Activated CD4-positive, alpha-beta T cell treated with anti-CD3 and anti-CD28 coated beads, Interleukin-2, amount 50 U/mL, for 16 hours (primary cell): ENCODE results near the gene LGI4.

Experiments
- DNase-seq: peaks from one replicate; pipeline ENCODE4 v3.0.0-alpha.2; 2020

Gene LGI4

DNA sequence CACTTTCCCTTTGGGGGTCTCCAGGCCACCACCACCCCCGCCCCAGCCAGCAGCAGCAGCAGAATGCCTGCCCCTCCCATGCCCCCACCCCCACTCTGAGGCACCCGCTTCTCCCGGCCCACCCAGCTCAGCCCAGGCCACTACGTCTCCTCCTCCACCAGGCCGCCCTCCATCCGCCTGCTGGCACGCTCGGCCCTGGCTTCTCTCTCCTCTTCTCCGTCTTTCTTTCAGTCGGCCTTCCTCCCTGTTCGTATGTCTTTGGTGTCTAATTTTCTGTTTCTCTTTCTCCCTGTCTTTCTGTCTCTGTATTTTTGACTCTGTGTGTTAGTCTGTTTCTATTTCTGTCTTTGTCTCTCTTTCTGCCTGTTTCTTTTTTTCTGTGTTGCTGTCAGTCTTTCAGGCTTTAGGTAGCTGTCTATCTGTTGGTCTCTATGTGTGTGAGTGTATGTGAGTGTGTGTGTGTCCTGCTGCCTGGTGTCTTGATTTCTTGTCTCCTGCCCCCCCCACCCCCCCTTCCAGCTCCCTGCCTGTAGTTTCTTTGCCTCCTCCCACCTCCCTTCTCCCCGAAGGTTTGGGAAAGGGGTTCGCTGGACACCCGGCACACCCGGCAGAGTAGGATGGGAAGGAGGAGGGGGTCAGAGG, at the start of gene LGI4:
LGI4 (minus strand) TSS at position 459 of the 642 bp plus-strand sequence; CDS start at position 80, 379 bp downstream.
- no peak for DNase-seq

DNA sequence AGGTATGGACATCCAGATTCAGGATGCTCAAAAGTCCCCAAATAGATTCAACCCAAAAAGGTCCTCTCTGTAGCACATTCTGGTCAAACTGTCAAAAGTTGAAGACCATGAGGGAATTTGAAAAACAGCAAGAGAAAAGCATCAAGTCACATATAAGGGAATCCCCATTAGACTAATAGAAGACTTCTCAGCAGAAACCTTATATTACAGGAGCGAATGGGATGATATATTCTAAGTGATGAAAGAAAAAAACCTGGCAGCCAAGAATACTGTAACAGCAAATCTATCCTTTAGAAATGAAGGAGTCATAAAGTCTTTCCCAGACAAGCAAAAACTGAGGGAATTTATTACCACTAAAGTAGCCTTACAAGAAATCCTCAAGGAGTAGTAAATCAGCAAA, 49.4 kb upstream of the LGI4 start:
- DNase-seq: no peak

DNA sequence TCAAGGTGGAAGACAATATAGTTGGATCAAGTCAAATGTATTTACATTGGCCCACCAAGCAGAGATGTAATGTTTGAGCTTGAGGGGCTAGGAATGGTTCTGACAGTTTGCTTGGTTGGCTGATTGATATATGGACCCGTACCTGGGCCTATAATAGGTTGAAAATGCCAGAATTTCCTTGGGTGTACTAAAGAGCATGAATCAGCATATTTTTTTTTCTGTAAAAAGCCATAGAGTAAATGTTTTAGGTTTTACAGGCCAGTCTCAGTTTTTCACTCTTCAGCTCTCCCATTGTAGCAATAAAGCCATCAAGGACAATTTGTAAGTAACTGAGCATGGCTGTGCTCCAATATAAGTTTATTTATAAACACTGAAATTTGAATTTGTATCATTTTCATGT, 46.5 kb upstream of the LGI4 start:
- no peak for DNase-seq

DNA sequence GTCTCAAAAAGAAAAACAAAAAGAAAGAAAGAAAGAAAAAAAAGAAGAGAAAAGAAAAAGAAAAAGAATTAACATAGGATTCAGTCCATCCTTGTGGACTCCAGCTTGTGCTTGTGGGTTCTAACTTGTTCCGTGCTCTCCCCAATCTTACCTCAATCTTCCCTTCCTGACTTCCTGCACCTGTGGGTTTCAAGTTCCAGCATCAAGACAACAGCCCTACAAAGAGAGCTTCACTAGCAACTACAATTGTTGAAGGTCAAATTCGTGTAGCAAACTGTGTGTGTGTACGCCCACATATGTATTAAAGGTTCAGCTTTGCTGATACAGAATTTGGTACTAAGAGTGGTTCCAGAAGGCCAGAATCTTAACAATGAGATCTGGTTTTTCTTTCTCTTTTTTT, 45.0 kb upstream of the LGI4 start:
- DNase-seq: no peak

DNA sequence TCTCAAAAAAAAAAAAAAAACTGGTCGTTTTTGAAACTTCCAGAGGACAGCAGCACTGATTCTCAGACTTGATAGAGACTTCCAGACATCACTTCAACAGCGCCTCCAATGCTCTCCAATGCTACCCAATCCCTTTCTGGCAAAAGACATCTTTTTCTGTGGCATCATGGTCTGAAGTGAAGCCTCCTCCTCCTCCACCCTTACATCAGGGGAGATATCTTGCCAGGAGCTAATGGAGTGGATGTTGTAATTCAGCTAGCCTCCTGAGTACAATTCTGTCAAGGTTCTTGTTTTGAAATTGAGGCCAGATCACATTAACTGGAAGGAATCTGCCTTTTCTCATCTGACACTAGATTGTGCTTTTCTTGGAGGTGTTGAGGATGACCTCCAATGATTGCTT, 43.8 kb upstream of the LGI4 start:
- DNase-seq: no peak

DNA sequence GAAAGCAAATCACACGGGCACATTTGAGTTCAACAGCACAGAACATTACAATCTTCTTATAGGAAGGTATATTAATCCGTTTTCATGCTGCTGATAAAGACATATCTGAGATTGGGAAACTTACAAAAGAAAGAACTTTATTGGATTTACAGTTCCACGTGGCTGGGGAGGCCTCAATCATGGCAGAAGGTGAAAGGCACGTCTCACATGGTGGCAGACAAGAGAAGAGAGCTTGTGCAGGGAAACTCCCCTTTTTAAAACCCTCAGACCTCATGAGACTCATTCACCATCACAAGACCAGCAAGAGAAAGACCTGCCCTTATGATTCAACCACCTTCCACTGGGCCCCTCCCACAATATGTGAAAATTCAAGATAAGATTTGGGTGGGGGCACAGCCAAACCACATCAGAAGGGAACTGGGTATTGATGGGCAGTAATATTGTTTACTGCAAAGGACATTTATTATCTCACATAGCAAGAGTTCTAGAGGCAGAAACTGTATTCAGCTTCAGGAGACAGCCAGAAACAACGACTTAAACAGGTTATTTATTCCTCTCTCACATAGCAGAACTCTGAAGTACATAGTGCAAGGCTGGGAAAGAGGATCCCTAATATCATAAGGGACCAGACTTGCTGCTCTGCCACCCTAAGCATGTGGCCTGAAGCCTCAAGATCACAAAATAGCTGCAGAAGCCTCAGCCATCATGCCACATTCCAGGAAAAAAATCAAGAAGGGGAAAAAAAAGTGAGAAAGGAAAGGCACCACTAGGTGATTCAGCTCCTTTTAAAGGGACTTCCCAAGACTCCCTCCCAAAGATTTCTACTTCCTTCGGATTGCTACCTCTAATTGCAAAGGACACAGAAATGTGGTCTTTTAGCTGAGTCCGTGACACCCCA, 42.8 kb upstream of the LGI4 start:
- no peak for DNase-seq

DNA sequence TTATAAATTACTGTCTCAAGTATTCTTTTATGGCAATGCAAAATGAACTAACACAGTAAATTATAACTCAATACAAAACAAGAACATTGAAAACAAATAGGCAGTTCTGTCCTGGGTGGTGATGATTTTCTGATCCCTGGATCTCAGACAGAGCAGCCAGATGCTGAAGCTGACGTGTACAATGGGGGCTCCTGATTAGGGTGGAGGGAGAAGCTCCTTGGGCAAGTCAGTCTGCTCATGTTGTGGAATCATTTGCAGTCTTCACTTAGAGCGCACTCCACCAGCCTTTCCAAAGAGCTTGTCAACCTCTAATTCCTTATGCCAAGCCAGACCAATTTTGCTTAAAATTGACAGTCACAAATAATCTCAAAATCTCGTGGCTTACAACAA, 41.3 kb upstream of the LGI4 start:
- no peak for DNase-seq

DNA sequence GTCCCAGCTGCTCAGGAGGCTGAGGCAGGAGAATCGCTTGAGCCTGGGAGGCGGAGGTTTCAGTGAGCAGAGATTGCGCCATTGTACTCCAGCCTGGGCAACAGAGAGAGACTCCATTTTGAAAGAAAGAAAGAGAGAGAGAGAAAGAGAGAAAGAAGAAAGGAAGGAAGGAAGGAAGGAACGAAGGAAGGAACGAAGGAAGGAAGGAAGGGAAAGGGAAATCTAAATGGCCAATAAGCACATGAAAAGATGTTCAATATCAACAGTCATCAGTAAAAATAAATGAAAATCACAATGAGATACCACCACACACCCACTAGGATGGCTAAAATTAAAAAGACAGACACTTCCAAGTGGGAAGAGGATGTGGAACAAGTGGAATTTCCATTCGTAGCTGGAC, 39.4 kb upstream of the LGI4 start:
- DNase-seq: no peak

DNA sequence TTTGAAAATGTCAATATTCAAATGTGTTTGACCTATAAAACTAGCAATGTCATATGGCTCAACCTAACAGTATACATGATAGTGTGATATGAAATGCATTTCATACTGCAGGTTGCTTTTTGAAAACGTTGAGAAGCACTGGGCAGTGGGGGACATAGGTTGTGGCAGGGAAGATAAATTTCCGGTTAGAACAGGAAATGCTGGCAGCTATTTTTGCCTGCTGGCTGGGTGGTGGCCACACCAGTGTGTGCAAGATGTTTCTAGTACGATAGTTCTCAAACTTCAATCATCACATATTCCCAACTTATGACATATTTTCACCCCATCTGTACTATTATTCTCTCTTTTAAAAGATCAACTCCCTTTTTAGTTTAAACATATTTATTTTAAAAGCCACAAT, 36.9 kb upstream of the LGI4 start:
- DNase-seq: no peak

DNA sequence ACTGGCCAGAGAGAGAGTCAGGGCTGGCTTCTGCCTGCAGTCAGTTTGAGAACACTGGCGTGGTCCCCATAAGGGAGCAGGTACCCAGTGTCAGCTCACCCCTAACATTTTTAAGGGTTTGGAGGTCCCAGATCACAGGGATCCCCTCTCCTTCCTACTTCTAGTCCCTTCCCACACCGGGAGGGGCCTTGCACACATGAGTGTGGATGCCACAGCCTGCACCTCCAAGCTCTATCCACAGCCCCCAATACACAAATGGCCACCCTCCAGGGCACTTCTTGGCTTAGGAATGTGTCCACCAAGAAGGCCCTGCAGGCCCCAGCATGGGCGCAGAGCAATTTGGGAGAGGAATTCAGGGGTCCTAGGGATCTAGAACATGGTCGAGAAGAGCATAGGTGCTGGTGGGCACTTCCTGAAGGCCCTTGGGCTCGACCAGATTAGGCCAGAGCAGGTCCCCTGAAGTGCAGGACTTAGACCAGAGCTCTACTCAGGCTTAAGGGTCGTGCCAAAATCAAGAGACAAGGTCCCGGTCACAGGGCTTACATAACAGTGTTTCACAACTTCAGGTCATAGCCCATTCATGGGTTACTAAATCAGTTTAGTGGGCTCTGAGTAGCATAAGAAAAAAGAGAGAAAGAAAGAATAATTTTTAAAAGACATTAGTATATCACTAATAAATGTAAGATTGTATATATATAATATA, 35.7 kb upstream of the LGI4 start:
- DNase-seq: no peak

DNA sequence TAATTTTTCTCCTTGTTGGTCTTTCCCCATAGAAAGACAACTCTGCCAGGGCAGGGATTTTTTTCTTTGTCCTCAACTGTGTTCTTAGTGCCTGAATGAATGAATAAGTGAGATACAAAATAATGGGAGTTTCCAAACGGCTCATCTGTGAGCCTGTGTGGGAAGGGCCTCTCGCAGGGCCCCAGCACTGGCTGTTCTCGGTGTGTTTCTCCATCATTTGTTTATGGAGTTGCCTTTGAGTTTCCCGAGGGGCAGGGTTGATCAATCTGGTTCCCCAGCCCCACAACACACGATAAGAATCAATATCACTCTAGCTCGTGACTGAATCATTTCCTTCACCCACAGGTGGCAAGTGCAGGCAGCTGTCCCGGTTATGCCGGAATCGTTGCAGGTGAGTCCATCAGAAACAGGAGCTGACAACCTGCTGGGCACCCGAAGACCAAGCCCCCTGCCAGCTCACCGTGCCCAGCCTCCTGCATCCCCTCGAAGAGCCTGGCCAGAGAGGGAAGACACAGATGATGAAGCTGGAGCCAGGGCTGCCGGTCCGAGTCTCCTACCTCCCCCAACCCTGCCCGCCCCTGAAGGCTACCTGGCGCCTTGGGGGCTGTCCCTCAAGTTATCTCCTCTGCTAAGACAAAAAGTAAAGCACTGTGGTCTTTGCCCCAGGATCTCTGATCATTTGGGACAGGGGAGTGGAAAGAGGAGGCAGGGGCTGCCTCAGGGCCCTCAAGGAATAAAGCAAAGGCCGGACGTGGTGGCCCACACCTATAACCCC, 34.5 kb upstream of the LGI4 start:
- DNase-seq: no peak

DNA sequence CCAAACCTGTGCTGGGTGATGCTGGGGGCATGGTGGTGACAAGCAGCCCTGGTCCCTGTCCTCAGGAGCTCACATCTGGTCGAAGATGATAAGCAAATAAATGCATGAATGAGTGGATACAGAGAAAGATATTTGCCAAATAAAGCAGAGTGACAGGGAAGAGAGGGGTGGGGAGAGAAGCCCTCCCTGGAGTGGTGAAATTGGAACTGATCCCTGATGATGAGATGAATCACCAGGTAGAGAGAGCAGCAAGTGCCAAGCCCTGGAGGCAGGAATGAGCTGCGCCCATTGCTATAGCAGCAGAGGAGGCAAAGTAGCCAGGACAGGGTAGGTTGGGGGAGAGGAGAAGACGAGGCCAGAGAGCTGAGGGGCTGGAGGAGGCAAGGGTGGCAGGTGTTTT, 33.3 kb upstream of the LGI4 start:
- no peak for DNase-seq

DNA sequence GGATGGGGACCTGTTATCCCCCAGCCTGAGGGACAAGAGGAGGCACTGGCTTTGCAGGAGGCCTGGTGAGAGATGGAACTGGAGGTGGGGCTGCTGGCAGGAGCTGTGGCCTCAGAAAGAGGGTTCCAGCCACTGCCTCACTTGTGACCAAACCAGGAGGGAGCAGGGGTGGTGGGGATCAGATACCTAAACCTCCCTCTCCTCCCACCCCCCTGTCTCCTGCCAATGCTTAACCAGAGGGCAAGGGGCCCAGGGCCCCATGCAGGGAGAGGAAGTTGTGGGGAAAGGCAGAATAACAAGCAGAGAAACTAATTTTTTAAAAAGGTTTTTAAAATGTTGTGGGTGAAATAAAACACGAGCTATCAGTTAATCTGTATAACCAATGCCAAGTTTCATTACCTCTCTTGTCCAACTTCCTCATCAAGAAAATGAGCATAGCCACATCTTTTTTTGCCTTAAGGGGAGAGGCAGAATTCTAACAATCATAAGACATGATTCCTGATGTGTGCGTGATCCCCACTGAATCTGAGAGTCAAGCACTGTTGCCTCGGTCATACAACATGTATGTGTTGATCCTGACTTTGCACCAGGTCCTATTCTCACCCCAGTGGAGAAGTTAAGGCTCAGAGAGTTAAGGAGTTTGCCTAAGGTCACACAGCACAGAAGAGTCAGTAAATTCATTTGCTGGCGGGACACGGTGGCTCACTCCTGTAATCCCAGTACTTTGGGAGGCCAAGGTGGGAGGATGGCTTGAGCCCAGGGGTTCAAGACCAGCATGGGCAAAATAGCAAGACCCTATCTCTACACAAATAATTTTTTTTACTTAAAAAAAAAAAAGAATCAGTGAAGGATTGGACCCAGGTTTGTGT, 32.6 kb upstream of the LGI4 start:
- no peak for DNase-seq

DNA sequence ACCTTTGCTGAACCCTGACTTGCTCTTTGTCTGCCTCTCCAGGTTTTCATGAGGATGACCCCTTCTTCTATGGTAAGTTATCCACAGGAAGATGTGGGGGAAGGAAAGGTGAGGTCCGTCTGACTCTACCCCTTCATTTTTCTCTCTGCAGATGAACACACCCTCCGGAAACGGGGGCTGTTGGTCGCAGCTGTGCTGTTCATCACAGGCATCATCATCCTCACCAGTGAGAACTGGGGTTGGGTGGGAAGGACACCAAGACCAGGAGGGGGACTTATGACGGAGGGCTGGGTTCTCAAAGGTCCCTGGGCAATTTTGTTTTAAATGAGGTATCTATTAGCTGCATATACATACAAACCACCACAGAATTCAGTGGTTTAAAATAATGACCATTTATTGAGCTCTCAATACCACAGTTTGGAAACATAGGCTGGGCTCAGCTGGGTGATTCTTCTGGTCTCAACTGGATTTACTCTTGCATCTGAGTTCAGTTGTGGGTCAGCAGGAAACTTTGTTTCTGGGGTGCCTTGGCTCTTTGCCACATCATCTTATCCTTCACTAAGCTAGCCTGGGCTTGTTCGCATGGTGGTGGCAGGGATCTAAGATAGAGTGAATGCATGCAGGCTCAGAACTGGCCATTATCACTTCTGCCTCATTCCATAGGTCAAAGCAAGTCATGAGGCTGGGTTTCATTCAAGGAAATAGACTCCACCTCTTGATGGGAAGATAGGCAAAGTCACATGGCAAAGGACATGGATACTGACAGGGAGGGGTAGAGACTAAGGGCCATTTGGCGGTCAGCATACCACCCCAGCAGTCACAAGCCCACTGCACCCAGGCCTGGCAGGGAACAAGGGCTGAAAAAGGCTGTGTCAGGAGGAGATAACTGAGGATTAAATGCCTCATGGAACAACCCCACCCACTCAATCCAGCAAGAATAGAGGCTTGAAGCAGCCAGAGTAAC, 31.5 kb upstream of the LGI4 start:
- no peak for DNase-seq

DNA sequence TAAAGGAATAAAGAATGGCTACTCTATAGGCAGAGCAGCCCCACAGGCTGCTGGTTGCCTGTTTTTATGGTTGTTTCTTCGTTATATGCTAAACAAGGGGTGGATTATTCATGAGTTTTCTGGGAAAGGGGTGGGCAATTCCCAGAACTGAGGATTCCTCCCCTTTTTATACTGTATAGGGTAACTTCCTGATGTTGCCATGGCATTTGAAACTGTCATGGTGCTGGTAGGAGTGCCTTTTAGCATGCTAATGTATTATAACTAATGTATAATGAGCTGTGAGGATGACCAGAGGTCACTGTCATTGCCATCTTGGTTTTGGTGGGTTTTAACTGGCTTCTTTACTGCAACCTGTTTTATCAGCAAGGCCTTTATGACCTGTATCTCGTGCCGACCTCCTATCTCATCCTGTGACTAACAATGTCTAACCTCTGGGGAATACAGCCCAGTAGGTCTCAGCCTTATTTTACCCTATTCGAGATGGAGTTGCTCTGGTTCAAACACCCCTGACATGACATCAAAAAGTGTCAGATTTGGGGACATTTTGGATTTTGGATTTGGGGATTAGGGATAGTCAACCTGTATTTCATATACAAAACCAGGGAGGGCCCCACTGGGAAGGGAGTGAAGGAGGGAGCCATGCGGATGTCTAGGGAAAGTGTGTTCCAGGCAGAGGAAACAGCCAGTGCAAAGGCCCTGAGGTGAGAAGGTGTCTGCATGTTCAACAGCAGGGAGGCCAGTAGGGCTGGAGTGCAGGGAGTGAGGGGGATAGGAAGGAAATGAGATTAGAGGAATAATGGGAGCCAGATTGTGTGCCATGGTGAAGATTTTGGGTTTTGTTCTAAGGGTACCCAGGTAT, 30.6 kb upstream of the LGI4 start:
- no peak for DNase-seq

DNA sequence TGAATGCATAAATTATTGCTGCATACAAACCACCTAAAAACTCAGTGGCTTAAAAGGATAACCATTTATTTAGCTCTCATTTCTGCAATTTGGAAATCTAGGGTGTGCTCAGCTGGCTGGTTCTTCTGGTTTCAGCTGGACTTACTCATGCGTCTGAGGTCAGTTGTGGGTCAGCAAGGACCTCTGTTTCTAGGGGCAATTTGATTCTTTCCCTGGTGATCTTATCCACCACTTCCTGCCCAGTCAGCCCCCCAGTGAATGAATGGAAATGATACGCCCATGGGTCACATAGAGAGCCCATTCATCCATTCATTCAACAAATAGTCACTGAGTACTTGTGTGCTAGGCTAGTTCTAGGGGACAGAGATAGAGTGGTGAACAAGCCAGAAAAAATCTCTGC, 29.6 kb upstream of the LGI4 start:
- no peak for DNase-seq

DNA sequence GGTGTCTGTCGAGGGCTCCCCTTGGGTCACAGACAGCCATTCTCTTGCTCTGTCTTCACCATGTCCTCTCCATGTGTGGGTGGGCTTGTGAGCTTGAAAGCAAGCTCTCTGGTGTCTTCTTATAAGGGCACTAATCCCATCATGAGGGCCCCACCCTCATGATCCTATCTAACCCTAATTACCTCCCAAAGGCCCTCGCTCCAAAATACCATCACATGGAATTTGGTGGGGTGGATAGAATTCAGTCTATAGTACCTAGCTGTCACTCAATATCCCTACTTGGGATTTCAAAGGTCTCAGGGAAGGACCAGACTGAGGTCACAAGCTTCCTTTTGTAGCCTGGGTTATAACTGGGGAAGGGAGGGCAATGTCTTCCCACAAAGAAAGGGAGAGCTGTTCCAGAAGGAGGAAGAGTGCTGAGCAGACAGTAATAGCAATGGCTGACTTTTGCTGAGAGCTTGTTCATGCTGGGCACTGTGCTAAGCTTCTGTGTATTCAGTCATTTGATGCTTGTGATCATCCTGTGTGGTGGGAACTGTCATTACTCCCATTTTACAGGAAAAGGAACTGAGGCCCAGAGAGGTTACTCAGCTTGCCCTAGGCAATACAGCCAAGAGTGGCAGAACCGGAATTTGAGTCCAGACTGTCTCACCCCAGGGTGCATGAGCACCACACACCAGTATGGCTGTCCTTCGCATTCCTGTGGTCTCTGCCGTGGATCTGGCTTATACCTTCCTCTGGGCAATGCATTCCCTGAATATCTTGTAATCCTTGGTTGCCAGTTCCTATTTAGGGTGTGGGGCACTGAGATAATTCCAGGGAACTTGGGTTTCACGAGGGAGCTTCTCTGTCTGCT, 27.8 kb upstream of the LGI4 start:
- DNase-seq: no peak

DNA sequence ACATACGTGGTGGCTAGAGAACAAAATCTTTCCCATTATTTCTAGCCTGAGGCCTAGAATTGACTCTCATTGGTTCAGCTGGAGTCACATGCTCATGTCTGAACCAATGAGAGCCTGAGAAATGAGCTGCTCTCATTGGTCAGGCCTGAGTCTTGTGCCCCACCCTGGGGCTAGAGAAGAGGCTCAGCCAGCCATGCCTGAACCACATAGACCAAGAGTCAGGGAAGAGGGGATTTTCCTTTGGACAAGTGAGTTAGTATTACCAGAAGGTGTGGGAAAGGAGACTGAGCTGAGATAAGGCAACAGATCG, 26.5 kb upstream of the LGI4 start:
- no peak for DNase-seq
